A673 (cell line): Measurements from ENCODE around the gene TMEM18.

Experiments used
- CTCF ChIP-seq: fragments of 300-800, 200-600 bp; sonication (generic); conservative IDR thresholded peaks from 2 replicates; pipeline ENCODE4 v1.5.1; 2017; ENCODE audit warnings: low read depth, mild to moderate bottlenecking, antibody characterized with exemption, low read length, moderate library complexity, mixed read lengths
- EZH2 ChIP-seq: fragments of 200-600 bp; sonication (generic); IDR thresholded peaks from 2 replicates; pipeline ENCODE4 v1.6.1; 2017; ENCODE audit warnings: borderline replicate concordance, low read depth, mild to moderate bottlenecking, mixed read lengths, antibody characterized with exemption, low read length; ENCODE audit not compliant: poor library complexity, severe bottlenecking

GRCh38 chr2:643334-643733, 33.9 kb downstream of the TMEM18 start:
- TF ChIP-seq CTCF = no peak
- no peak for TF ChIP-seq EZH2
